Renal cortex interstitium (tissue), 11 donors: Measurements from ENCODE around the gene EXOC7. TPM values are rescaled to one million over a fixed set of nuclear protein-coding genes. Genes with fewer than 3 reads are reported as not detected.

Experiments
- DNase-seq, 11 donors: peaks; one replicate each; pipeline ENCODE4 v3.0.0-alpha.2; 2013; ENCODE audit warnings: low read depth in 9 of 11, low spot score in 4 of 11; ENCODE audit errors: extremely low read depth in 1 of 11
- polyA plus RNA-seq, 3 donors: library from polyadenylated mRNA; unstranded; fragments of 120-200 nt; gene quantifications; one replicate each; pipeline ENCODE4 v1.2.1, GENCODE V29; 2013; ENCODE audit not compliant: insufficient read length in 3 of 3

The EXOC7 gene
- polyA plus RNA-seq, 3 donors, result 150 to 184 (median 159) TPM

DNA sequence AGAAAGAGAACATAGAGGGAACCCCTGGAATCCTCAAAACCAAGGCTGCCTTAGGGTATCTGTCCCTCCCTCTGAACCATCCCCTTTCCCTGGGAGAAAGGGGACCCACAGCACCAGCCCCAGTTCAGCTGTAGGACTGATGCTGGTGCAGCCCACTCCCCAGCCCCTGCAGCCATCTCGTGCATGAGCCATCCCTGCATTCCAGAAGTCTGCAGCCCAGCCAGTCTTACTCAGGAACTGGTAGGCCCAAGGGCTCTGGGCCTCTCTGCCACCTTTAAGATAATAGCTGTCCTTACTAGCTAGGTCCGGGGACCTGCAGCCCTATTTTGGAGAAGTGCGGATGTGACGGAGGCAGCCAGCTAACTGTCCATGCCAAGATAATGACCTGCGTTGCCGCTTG lies 70.4 kb downstream of the EXOC7 start:
- DNase-seq, result no peak

DNA sequence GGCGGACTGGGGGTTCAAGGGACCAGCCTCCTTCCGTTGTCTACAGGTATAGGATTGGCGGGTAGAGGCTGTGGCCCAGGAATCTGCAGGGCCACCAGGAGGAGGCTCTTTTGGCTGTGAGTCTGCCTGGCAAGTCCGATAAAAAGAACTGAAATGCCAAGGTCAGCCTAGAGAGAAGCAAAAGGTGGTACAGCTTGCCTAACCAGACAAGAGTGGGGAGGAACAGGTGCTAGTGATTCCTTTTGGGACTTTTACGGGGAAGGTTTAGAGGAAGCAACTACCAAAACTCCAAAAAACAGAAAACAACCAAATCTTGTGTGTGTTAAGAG lies 70.8 kb downstream of the EXOC7 start:
- no peak for DNase-seq

DNA sequence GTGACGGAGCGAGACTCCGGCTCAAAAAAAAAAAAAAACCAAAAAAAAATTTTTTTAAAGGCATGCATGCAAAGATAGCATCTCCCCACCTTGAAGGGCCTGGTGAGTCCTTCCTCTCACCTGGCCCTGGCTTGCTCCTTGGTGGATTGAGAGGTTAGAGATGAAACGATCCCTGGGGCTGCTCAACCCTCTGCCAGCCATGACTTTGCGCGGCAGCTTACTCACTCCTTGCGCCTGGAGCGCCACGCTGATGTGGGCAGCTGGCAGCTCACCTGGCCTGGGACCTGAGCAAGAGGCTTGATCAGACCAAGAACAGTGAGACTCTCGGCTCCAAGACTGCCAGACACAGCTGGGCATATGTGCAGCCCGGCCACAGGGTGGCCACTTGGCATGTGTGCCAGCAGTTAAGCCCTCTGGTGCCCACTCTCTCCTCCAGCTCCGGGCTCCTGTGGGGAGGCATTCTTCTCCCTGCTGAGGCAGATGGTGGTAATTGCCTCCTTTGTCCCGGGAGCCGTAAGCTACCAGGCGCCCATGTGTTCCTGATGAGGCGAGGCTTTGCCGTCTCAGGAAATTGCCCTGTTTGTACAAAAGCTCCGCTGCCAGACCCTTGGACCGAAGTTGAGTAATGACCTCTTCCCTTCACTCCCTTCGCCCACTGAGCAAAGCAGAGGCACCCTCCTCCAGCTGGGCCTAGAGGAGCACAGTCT lies 71.4 kb downstream of the EXOC7 start:
- DNase-seq, result no peak

Other genes with a start within 250 kb of the EXOC7 start
- 100 to 1,000 TPM in 1 of 3 donors, 10 to 100 TPM in 2; 73.9 to 104 (median 86.0) TPM for gene WBP2, start 248.5 kb downstream of the EXOC7 start, polyA plus RNA-seq
- 1 to 10 TPM; 5.1 to 9.3 (median 9.3) TPM for gene TRIM47, start 225.2 kb downstream of the EXOC7 start, polyA plus RNA-seq
- 10 to 100 TPM; 11.2 to 18.4 (median 15.5) TPM for gene TRIM65, start 206.8 kb downstream of the EXOC7 start, polyA plus RNA-seq
- gene MRPL38, start 198.9 kb downstream of the EXOC7 start, polyA plus RNA-seq, result 10 to 100 TPM; 68.1 to 97.2 (median 95.4) TPM
- 10 to 100 TPM in 2 of 3 donors, 1 to 10 TPM in 1; 7.5 to 14.4 (median 12.4) TPM for gene FBF1, start 162.7 kb downstream of the EXOC7 start, polyA plus RNA-seq
- gene ACOX1, start 124.6 kb downstream of the EXOC7 start, polyA plus RNA-seq, result 10 to 100 TPM; 31.0 to 37.8 (median 32.4) TPM
- 10 to 100 TPM; 19.5 to 26.9 (median 23.3) TPM for gene TEN1, start 124.5 kb downstream of the EXOC7 start, polyA plus RNA-seq
- 10 to 100 TPM; 12.7 to 26.6 (median 15.7) TPM for gene CDK3, start 102.9 kb downstream of the EXOC7 start, polyA plus RNA-seq
- 10 to 100 TPM; 13.5 to 25.8 (median 19.3) TPM for gene EVPL, start 76.5 kb downstream of the EXOC7 start, polyA plus RNA-seq
- 100 to 1,000 TPM; 101 to 122 (median 118) TPM for gene SRP68, start 31.3 kb downstream of the EXOC7 start, polyA plus RNA-seq
- 1 to 10 TPM in 1 of 3 donors, under 1 TPM in 2; 0.28 to 1.8 (median 0.29) TPM for gene GALR2, start 29.0 kb downstream of the EXOC7 start, polyA plus RNA-seq
- gene ZACN, start 24.6 kb downstream of the EXOC7 start, polyA plus RNA-seq, result 10 to 100 TPM in 2 of 3 donors, 1 to 10 TPM in 1; 8.5 to 24.6 (median 15.8) TPM
- gene FOXJ1, start 37.5 kb upstream of the EXOC7 start, polyA plus RNA-seq, result 10 to 100 TPM; 16.7 to 26.9 (median 23.6) TPM
- 10 to 100 TPM; 27.2 to 31.8 (median 31.6) TPM for gene RNF157, start 136.7 kb upstream of the EXOC7 start, polyA plus RNA-seq
- gene UBALD2, start 161.6 kb upstream of the EXOC7 start, polyA plus RNA-seq, result 10 to 100 TPM; 24.9 to 51.5 (median 41.0) TPM
- gene QRICH2, start 204.5 kb upstream of the EXOC7 start, polyA plus RNA-seq, result 1 to 10 TPM; 6.2 to 9.5 (median 7.4) TPM